Measurements from ENCODE around the gene PRDM15. TPM values are rescaled to one million over a fixed set of nuclear protein-coding genes. Genes with fewer than 3 reads are reported as not detected.
A peak's percentile ranks its signal among the peaks of the same experiment; 100 is the strongest.

PRDM15 gene
- total RNA-seq, 4 donors from 2014 or later: 4.7 to 9.2 (median 5.4) TPM

DNA sequence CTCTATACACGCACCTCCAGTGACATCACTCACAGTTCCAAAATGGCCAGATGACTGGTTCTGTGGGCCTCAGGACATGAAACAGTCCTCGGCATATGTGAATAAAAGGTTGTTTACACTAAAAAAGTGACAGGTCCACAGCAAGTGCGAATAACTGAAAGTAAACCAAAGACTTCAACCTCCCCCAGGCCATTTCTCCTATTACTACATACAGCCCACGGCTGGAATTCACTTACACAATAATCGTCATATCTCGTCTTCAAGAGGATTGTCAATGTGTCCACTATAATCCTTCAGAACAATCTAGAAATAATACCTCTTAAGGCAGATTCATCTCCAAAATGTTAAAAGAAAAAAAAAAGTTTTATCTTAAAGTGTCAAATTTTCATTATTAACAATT is 1.9 kb upstream of the PRDM15 start:
- no peak for DNase-seq
- Histone ChIP-seq H3K36me3 (no peaks in the 10 kb centered on the region), H3K9me3 (no peaks in the 10 kb centered on the region), H3K27ac (no peak overlapping the region), H3K4me1 (peaks cover 0 to 33% (median 13%) of the 10 kb centered on the region in 3 donors), H3K4me3 (no peak overlapping the region), H3K27me3 (no peaks in the 10 kb centered on the region)
- TF ChIP-seq POLR2A (IDR thresholded peaks at IDR 0.05): no peak
- TF ChIP-seq, protein P1, sequence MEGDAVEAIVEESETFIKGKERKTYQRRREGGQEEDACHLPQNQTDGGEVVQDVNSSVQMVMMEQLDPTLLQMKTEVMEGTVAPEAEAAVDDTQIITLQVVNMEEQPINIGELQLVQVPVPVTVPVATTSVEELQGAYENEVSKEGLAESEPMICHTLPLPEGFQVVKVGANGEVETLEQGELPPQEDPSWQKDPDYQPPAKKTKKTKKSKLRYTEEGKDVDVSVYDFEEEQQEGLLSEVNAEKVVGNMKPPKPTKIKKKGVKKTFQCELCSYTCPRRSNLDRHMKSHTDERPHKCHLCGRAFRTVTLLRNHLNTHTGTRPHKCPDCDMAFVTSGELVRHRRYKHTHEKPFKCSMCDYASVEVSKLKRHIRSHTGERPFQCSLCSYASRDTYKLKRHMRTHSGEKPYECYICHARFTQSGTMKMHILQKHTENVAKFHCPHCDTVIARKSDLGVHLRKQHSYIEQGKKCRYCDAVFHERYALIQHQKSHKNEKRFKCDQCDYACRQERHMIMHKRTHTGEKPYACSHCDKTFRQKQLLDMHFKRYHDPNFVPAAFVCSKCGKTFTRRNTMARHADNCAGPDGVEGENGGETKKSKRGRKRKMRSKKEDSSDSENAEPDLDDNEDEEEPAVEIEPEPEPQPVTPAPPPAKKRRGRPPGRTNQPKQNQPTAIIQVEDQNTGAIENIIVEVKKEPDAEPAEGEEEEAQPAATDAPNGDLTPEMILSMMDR (IDR thresholded peaks at IDR 0.05): no peak
- intact Hi-C loops (cut with DNase I): no loop called here
- WGBS, 2 donors: 84 to 93% methylated on average over 6 of the region's 6 CpGs

DNA sequence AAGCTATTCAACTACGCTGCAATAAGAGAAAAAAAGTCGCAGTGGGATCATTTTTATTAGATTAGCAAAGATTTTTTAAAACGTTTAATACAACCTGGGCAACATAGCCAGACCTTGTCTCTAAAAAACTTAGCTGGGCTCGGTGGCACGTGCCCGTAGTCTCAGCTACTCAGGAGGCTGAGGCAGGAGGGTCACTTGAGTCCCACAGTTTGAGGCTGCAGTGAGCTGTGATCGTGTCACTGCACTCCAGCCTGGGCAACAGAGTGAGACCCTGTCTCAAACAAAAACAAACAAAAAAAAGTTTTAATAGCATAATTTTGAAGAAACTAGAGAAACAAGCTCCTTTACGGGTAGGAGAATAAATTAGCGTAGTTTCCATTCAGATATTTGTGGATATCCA is 1.0 kb upstream of the PRDM15 start:
- WGBS, 2 donors: 82 to 84% methylated on average over 9 of the region's 9 CpGs
- TF ChIP-seq, protein P1 (IDR thresholded peaks at IDR 0.05): no peak
- TF ChIP-seq POLR2A (IDR thresholded peaks at IDR 0.05): no peak
- no peaks in the 10 kb centered on the region for H3K9me3 ChIP-seq
- intact Hi-C loops (cut with DNase I): no loop called here
- peak overlapping the region; percentile 79 to 91 (median 84) for H3K4me3 ChIP-seq
- no peak overlapping the region for H3K27ac ChIP-seq
- no peak for DNase-seq
- peaks cover 0 to 33% (median 13%) of the 10 kb centered on the region in 3 donors for H3K4me1 ChIP-seq
- no peaks in the 10 kb centered on the region for H3K36me3 ChIP-seq
- H3K27me3 ChIP-seq: no peaks in the 10 kb centered on the region

DNA sequence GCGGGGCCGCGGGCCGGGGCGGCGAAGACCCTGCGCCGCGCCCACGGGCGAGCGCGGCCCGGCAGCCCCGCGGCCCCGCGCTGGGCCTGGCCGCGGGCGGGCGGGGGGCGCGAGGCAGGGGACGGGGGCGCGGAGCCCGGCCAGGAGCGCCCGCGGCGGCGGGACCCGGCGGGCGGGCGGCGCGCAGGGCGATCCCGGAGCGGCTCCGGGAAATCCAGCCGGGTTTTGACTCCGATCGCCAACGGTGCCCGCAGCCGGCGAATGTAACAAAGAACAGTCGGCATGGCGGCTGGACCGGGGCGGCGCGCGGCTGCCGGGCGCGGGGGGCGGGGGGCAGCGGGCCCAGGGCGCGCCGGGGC is 334 bp downstream of the PRDM15 start:
- DNase-seq: no peak
- no peaks in the 10 kb centered on the region for H3K36me3 ChIP-seq
- no peaks in the 10 kb centered on the region for H3K9me3 ChIP-seq
- 0% methylated on average over 1 to 5 of the region's 65 CpGs for WGBS, 2 donors
- peak overlapping the region; percentile 79 to 91 (median 84) for H3K4me3 ChIP-seq
- H3K27me3 ChIP-seq: no peaks in the 10 kb centered on the region
- intact Hi-C loops (cut with DNase I): no loop called here
- TF ChIP-seq, protein P1 (IDR thresholded peaks at IDR 0.05): no peak
- no peak for TF ChIP-seq POLR2A (IDR thresholded peaks at IDR 0.05)
- H3K27ac ChIP-seq: peak overlapping the region; percentile 80 to 98 (median 93)
- H3K4me1 ChIP-seq: peaks cover 0 to 33% (median 13%) of the 10 kb centered on the region in 3 donors

DNA sequence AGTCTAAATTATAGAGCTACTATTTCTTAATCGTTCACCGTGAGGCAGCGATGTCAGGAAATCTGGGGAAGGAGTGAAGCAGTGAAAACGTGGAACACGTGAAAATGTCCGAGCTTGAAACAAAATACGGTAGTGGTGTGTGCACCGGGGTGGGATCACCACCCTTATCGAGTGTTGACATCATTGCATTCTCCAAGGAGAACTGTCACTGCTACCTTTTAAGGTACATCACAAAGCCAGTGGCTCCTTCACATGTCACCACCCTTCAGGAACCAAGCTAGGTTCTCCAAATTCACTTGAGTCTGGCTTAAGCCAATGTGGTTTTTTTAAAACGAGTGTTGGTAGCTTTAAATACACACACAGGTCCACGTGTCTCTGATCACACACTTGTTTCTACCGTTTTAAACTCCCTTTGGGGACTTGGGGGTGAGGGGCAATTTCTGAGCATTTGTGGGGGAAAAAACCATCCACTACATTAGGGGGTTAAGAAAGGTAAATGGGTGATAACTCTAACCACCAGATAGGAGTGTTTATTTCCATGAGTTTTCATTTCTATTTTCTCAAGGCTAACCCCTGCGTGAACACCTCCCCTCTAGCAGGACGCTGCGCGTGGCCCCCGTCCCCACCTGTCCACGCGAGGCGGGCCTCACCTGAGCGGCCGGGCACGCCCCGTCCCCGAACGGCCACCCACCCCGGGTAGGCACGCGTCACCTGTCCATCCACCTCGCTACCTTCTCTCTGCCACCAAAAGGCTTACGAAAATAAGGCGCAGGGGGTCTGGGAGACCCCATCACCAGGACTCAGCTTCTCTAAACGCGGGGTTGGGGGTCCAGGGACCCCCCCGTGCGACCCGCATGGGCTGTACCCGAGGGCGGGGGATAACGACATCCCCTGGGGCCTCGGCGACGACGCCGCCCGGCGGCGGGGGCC is 978 bp downstream of the PRDM15 start:
- intact Hi-C loops (cut with DNase I): no loop called here
- Histone ChIP-seq H3K9me3 (no peaks in the 10 kb centered on the region), H3K27ac (peak overlapping the region; percentile 80 to 98 (median 93)), H3K4me3 (peak overlapping the region; percentile 79 to 91 (median 84)), H3K27me3 (no peaks in the 10 kb centered on the region), H3K36me3 (peaks cover 0 to 5% (median 0%) of the 10 kb centered on the region in 3 donors), H3K4me1 (peaks cover 0 to 33% (median 13%) of the 10 kb centered on the region in 3 donors)
- WGBS, 2 donors: 1 to 2% methylated on average over 23 to 29 of the region's 48 CpGs
- TF ChIP-seq, protein P1 (IDR thresholded peaks at IDR 0.05): no peak
- no peak for TF ChIP-seq POLR2A (IDR thresholded peaks at IDR 0.05)
- no peak for DNase-seq

DNA sequence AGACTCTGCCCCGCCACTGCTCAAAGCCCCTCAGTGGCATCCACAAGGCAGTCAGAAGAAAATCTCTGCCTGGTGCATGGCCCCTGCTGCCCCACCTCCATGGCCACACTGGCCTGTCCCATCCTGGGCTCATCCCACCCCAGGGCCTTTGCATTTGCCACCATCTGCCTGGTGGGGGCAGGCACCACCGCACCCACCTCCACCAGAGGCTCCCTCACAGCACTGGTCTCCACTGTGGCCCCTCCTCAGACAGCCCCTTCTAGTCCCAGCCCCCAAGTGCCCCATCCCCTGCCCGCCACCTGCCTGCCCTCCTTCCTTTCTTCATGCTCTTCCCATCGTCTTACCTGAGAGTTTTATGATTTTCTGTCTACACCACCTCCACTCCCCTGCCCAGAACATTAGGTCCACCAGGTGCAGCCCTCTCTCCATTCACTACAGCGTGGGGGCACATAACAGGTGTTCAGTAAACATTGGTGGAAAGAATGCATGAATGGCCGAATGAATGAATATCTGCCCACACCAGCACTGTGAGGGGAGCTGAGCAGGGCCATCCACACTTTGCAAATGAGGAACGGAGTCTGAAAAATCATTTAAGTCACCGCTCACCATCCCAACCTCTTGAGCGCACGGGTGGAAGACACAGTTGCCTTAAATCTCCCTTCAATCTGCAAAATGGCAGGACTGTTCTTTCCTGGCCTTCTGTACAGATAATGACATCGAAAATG is 2.1 kb downstream of the PRDM15 start:
- peaks cover 0 to 33% (median 13%) of the 10 kb centered on the region in 3 donors for H3K4me1 ChIP-seq
- H3K27me3 ChIP-seq: no peaks in the 10 kb centered on the region
- no peak for TF ChIP-seq POLR2A (IDR thresholded peaks at IDR 0.05)
- TF ChIP-seq, protein P1 (IDR thresholded peaks at IDR 0.05): no peak
- no peaks in the 10 kb centered on the region for H3K9me3 ChIP-seq
- intact Hi-C loops (cut with DNase I): no loop called here
- H3K36me3 ChIP-seq: peaks cover 0 to 12% (median 0%) of the 10 kb centered on the region in 3 donors
- H3K27ac ChIP-seq: peak overlapping the region in 2 of 4 donors; percentile 17 to 80
- H3K4me3 ChIP-seq: peak overlapping the region in 1 of 4 donors; percentile 91
- no peak for DNase-seq
- WGBS, 2 donors: 90 to 92% methylated on average over 10 to 11 of the region's 11 CpGs

Data from esophagus squamous epithelium (tissue), 5 donors.